LNCAP (cell line): ENCODE measurements around the gene TTLL11.

Source experiments
- CTCF ChIP-seq: fragments of 450-650 bp; IDR thresholded peaks from 2 replicates; pipeline ENCODE4 v1.5.1; 2017; ENCODE audit warnings: mild to moderate bottlenecking

TTLL11 gene

GRCh38 chr9:122122903-122123632 is 30.0 kb upstream of the TTLL11 start:
- peak; percentile 99 for TF ChIP-seq CTCF

- no peak for TF ChIP-seq CTCF
Measured at GRCh38 chr9:122122468-122122867, 29.4 kb upstream of the TTLL11 start.

- no peak for TF ChIP-seq CTCF
Measured at GRCh38 chr9:122121931-122122330, 28.8 kb upstream of the TTLL11 start.

- TF ChIP-seq CTCF, result no peak
Measured at GRCh38 chr9:122121391-122121790, 28.3 kb upstream of the TTLL11 start.

- TF ChIP-seq CTCF, result no peak
Measured at GRCh38 chr9:122120316-122121071, 27.4 kb upstream of the TTLL11 start.

GRCh38 chr9:122119721-122120120 is 26.6 kb upstream of the TTLL11 start:
- TF ChIP-seq CTCF, result no peak

GRCh38 chr9:122119166-122119521 is 26.0 kb upstream of the TTLL11 start:
- no peak for TF ChIP-seq CTCF
